Measurements from ENCODE around the gene SLC10A6. TPM values are rescaled to one million over a fixed set of nuclear protein-coding genes. Genes with fewer than 3 reads are reported as not detected.

SLC10A6 gene, protein sequence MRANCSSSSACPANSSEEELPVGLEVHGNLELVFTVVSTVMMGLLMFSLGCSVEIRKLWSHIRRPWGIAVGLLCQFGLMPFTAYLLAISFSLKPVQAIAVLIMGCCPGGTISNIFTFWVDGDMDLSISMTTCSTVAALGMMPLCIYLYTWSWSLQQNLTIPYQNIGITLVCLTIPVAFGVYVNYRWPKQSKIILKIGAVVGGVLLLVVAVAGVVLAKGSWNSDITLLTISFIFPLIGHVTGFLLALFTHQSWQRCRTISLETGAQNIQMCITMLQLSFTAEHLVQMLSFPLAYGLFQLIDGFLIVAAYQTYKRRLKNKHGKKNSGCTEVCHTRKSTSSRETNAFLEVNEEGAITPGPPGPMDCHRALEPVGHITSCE
- not detected for polyA plus RNA-seq (2012; ENCODE audit: low read depth, missing spikeins)

DNA sequence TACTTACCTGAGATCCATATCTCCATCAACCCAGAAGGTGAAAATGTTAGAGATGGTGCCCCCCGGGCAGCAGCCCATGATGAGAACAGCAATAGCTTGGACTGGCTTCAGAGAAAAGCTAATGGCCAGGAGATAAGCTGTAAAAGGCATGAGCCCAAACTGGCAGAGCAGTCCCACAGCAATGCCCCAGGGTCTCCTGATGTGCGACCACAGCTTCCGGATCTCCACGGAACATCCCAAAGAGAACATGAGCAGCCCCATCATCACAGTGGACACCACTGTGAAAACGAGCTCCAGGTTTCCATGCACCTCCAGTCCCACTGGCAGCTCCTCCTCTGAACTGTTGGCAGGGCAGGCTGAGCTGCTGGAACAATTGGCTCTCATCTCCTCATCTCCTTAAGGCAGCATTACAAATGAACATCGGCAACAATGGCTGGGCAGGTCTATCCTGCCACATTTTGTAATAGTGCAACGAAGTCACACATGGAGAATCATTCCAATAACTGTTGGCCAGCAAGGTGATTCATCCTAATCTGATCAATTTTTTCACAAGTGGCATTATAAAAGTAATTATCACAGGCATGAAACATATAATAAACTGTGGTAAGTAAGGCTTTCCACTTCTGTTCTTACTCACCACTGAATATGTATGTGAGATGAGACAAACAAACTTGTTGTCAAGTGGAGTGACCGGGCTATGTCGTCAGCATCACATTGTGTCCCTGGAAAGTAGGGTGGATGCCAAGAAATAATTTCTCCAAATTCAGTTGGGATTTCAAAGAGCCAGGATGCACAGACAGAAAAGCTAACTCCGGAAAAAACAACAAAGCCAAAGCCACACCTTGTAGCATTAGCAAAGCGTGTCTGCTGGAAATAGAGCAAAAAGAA lies at the start of gene SLC10A6:
Gene SLC10A6, minus strand, starts transcription at position 653 of the 888 bp plus-strand sequence. Its CDS starts 269 bp downstream, at position 384.
- DNase-seq (ENCODE audit: insufficient read length, low spot score) = no peak
- no peak for TF ChIP-seq PAX5 (IDR thresholded peaks at IDR 0.05; ENCODE audit: insufficient read depth, low read length, severe bottlenecking)
- TF ChIP-seq TAF1 (IDR thresholded peaks at IDR 0.05; ENCODE audit: low read depth, low read length) = no peak
- TF ChIP-seq SPI1 (IDR thresholded peaks at IDR 0.05; ENCODE audit: low read depth, low read length) = no peak
- TF ChIP-seq POLR2AphosphoS5 (IDR thresholded peaks at IDR 0.05; ENCODE audit: low read depth, low read length) = no peak
- no peak for FAIRE-seq

DNA sequence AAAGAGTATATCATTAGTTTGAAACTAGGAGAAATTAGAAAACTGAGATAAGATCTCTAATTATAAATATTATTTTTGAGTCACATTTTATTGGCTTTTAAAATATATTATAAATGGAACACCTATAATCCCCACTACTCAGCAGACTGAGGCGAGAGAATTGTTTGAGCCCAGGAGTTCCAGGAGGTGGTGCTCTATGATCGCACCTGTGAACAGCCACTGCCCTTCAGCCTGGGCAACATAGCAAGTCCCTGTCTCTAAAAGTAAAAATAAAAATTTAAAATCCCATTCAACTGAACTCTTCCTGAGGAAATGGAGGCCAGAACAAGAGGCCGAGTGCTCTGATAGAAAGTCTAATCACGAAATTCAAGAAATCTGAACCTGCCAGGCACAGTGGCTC lies 49.4 kb upstream of the SLC10A6 start:
- no peak for DNase-seq (ENCODE audit: insufficient read length, low spot score)
- FAIRE-seq = no peak
- no peak for TF ChIP-seq POU2F2 (IDR thresholded peaks at IDR 0.05; ENCODE audit: low read depth, low read length)
- TF ChIP-seq POLR2A (IDR thresholded peaks at IDR 0.05; ENCODE audit: low read depth, low read length) = no peak
- no peak for TF ChIP-seq PAX5 (IDR thresholded peaks at IDR 0.05; ENCODE audit: insufficient read depth, low read length, severe bottlenecking)
- TF ChIP-seq TAF1 (IDR thresholded peaks at IDR 0.05; ENCODE audit: low read depth, low read length) = no peak
- TF ChIP-seq SPI1 (IDR thresholded peaks at IDR 0.05; ENCODE audit: low read depth, low read length) = no peak
- no peak for TF ChIP-seq POLR2AphosphoS5 (IDR thresholded peaks at IDR 0.05; ENCODE audit: low read depth, low read length)

DNA sequence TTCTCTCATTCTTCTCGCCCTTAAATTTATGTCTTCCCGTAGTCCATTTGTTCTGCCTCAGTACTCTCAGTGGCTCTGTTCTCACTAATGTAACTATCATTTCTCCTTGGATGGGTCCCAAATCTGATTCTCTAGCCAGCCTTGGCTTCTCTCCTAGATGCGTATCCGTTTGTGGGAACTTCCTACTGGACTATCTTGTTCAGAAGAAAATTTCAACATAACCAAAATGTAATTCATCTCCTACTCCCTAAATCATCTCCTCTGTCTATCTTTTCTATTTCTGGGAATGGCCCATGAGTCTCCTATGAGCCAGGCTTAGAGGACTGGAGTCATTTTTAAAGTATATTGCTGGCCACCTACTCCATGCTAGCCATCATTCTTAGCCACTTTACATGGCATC lies 47.4 kb upstream of the SLC10A6 start:
- FAIRE-seq (no peak), DNase-seq (ENCODE audit: insufficient read length, low spot score) (no peak)
- no peak for TF ChIP-seq POU2F2 (IDR thresholded peaks at IDR 0.05; ENCODE audit: low read depth, low read length)
- TF ChIP-seq POLR2A (IDR thresholded peaks at IDR 0.05; ENCODE audit: low read depth, low read length) = no peak
- TF ChIP-seq POLR2AphosphoS5 (IDR thresholded peaks at IDR 0.05; ENCODE audit: low read depth, low read length) = no peak
- TF ChIP-seq SPI1 (IDR thresholded peaks at IDR 0.05; ENCODE audit: low read depth, low read length) = no peak
- TF ChIP-seq TAF1 (IDR thresholded peaks at IDR 0.05; ENCODE audit: low read depth, low read length) = no peak
- no peak for TF ChIP-seq PAX5 (IDR thresholded peaks at IDR 0.05; ENCODE audit: insufficient read depth, low read length, severe bottlenecking)

DNA sequence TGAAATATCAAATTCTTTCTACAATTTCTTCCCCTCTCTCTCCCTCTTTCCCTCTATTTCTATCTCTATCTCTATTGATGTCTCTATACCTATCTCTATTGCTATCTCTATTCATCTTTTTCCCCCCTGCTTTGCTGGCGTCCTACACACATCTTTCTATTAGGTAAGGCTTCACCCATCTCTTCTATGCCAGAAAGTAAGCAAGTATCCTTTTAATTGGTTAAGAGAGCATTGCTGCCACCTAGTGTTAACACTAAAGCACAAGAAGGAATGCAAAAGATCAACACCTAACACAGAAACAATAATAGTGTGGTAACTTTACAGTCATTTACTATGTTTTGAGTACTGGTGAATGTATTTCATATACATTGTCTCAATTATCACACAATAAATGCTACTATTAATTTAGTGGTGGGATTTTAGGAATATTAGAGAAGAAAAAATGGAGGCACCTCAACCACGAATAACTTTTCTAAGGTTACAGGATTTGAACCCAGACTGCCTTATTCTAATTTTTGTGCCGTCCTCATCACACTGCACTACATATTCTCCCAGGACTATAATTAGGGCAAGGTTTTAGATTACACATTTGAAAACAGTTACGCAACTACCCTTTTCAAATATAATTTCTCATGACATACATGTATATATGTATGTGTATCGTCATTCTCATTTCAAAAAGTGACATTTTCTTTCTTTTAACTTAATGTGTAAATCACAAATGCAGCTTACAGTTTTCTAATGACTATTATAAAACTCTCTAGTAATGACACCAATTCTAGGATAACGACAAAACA lies 46.7 kb upstream of the SLC10A6 start:
- peak; percentile 22 for DNase-seq (ENCODE audit: insufficient read length, low spot score)
- TF ChIP-seq POLR2A (IDR thresholded peaks at IDR 0.05; ENCODE audit: low read depth, low read length) = no peak
- TF ChIP-seq SPI1 (IDR thresholded peaks at IDR 0.05; ENCODE audit: low read depth, low read length) = no peak
- TF ChIP-seq POU2F2 (IDR thresholded peaks at IDR 0.05; ENCODE audit: low read depth, low read length) = no peak
- no peak for TF ChIP-seq PAX5 (IDR thresholded peaks at IDR 0.05; ENCODE audit: insufficient read depth, low read length, severe bottlenecking)
- TF ChIP-seq TAF1 (IDR thresholded peaks at IDR 0.05; ENCODE audit: low read depth, low read length) = no peak
- TF ChIP-seq POLR2AphosphoS5 (IDR thresholded peaks at IDR 0.05; ENCODE audit: low read depth, low read length) = no peak
- peak; percentile 78 for FAIRE-seq

DNA sequence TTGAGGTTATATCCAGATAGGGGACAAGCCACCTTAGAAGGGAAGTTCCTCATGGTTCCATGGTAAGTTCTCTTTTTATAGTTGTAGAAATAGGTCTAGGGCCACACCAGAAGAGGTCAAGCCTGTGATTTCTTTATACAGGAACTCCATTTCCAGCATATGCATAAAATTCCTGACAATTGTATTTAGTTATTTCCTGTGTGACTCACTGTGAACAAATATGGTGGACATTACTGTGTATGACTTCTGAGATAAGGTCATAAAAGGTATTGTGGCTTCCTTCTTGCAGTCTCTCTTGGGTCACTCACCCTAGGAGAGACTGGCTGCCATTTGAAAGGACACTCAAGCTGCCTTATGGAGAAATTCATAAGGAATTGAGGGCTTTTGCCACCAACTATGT lies 45.3 kb upstream of the SLC10A6 start:
- no peak for FAIRE-seq
- DNase-seq (ENCODE audit: insufficient read length, low spot score) = no peak
- TF ChIP-seq POLR2AphosphoS5 (IDR thresholded peaks at IDR 0.05; ENCODE audit: low read depth, low read length) = no peak
- TF ChIP-seq TAF1 (IDR thresholded peaks at IDR 0.05; ENCODE audit: low read depth, low read length) = no peak
- TF ChIP-seq POLR2A (IDR thresholded peaks at IDR 0.05; ENCODE audit: low read depth, low read length) = no peak
- TF ChIP-seq PAX5 (IDR thresholded peaks at IDR 0.05; ENCODE audit: insufficient read depth, low read length, severe bottlenecking) = no peak
- TF ChIP-seq SPI1 (IDR thresholded peaks at IDR 0.05; ENCODE audit: low read depth, low read length) = no peak

DNA sequence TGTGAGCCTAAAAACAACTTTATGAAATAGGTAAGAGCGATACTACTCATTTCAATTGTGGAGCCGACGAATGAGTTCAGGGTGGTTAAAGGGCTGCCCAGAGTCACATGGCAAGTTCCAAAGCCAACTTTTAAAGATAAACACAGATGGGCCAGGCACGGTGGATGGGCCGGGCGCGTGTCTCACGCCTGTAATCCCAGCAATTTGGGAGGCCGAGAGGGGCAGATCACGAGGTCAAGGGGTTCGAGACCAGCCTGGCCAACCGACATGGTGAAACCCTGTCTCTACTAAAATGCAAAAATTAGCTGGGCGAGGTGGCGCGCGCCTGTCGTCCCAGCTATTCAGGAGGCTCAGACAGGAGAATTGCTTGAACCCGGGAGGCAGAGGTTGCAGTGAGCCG lies 44.0 kb upstream of the SLC10A6 start:
- TF ChIP-seq POU2F2 (IDR thresholded peaks at IDR 0.05; ENCODE audit: low read depth, low read length) = no peak
- TF ChIP-seq POLR2AphosphoS5 (IDR thresholded peaks at IDR 0.05; ENCODE audit: low read depth, low read length) = no peak
- no peak for TF ChIP-seq TAF1 (IDR thresholded peaks at IDR 0.05; ENCODE audit: low read depth, low read length)
- FAIRE-seq (no peak), DNase-seq (ENCODE audit: insufficient read length, low spot score) (no peak)

DNA sequence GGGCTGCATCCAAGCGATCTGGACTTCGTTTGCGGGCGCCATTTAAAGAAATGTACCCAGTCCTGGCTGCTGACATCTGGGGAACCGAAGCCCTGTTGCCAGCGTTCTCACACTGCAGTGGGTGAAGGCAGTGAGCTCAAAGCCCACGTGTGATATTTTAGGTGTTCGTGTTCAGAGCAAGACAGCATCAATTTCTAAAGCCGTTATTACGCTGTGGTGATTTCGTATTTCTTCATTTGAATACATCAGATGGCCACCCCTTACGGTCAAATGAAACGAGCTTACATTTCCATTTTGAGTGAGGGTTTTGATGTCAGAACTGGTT lies 43.4 kb upstream of the SLC10A6 start:
- FAIRE-seq (no peak), DNase-seq (ENCODE audit: insufficient read length, low spot score) (peak; percentile 23)
- no peak for TF ChIP-seq TAF1 (IDR thresholded peaks at IDR 0.05; ENCODE audit: low read depth, low read length)
- no peak for TF ChIP-seq SPI1 (IDR thresholded peaks at IDR 0.05; ENCODE audit: low read depth, low read length)
- TF ChIP-seq POLR2A (IDR thresholded peaks at IDR 0.05; ENCODE audit: low read depth, low read length) = no peak
- no peak for TF ChIP-seq POU2F2 (IDR thresholded peaks at IDR 0.05; ENCODE audit: low read depth, low read length)

DNA sequence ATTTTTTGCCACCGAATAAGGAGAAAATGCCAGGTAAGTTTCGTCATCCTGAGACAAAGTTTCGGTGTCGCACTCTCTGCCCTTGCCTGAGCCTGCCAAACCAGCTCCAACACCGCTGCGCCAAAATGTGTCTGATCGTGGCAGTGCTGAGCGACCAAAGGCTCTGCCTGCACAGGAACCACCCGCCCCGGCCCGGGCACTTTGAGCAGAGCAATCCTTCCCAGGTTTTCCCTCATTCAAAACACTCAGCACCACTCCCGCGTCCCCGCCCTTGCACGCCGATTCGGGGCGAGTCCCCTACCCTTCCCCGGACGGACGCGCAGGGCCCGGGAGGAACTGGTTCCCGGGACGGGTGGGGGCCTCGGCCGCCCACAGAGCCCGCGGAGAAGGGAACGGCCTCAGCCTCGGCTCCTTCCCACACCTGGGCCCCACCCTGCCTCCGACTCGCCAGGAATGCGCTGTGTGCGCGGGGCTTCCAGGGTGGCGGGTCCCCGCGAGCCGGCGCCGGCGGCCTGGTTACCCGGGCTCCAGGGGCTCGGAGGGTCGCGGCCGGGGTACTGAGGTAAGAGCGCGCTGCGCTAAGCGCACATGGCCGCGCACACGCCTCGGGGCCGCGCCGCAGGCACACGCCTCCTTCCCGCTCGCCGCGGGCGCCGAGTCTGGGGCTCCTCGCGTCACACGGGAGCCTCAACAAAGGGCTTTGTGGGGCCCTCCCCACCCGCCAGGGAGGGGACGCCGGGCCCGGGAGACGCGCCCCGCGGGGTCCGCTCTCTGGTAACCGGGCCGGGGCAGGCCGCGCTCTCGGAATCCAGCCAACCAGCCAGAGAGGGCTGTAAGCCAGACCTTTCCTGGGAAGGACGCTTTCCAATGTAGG lies 42.8 kb upstream of the SLC10A6 start, which contains the start of gene C4orf36:
Gene C4orf36, minus strand, starts transcription at position 661 of the 874 bp plus-strand sequence. CDS start 902 bp downstream, outside the sequence.
- FAIRE-seq = peak; percentile 81
- TF ChIP-seq SPI1 (IDR thresholded peaks at IDR 0.05; ENCODE audit: low read depth, low read length) = no peak
- DNase-seq (ENCODE audit: insufficient read length, low spot score) = peak; percentile 47
